NCI-H2171 (cell line): Measurements from ENCODE around the gene CYB5A.

Source experiments
- DNase-seq: peaks from one replicate; lab custom pipeline; 2025; lab: John Stamatoyannopoulos, UW

CYB5A gene

GRCh38 chr18:74248189-74248588 is 43.6 kb downstream of the CYB5A start:
- DNase-seq: no peak

GRCh38 chr18:74244554-74244953 is 47.2 kb downstream of the CYB5A start:
- no peak for DNase-seq

DNA sequence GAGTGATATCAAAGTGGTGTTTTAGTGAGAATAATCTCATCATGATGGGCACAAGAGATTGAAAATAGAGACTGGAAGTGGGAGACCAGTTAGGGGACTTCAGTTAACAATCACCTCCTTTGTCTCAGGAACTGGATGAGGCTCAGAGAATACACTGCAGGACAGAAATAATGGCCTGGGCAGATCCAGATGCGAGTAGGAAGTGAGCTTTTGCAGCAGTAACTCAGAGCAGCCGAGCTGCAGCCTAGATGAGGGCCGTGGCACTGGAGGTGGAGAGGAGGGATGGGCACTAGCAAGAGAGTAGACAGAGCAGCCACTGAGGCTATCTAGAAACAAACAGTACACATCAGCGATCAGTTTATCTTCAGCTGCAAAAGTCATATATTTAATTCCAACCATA is 48.6 kb downstream of the CYB5A start:
- no peak for DNase-seq

GRCh38 chr18:74242438-74243096 is 49.2 kb downstream of the CYB5A start:
- DNase-seq: no peak

- DNase-seq: no peak
Measured at GRCh38 chr18:74241970-74242369, 49.8 kb downstream of the CYB5A start.

- no peak for DNase-seq
Measured at GRCh38 chr18:74241426-74241825, 50.3 kb downstream of the CYB5A start.

- DNase-seq: no peak
Measured at GRCh38 chr18:74239567-74239966, 52.2 kb downstream of the CYB5A start.

DNA sequence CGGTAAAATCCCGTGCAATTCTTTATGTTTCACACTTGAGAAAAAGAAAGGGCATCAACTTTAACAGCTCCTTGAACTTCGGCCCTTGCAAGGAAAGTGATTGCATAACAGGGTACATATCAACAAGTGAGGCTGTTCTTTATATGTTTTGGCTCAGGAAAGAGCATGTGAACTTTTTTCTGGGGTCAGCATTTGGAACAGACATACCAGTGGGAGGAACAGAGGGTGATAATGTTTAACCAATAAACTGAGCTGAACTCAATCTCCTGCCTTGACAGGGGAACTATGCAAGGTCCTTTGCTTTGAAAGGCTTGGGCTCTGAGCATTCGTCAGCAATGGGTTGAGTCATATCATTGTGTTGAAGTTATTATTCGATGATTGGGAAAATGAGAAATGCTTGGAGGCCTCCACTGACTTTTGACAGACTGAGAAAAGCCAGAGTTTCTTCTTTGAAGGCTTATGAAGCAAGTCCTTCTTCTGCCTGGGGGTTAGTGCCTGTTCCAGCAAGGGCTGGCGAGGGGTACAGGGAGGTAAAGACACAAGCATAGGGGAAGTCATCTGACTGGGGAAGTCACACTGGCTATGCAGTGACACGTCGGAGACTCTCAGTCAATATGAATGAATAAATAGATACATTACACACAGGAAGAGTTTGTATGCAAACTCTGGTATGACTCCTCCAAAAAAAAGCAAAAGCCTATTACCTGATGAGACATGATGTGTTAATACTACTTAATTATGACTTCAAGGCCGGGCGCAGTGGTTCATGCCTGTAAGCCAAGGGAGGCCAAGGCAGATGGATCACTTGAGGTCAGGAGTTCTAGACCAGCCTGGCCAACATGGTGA is 57.2 kb downstream of the CYB5A start:
- no peak for DNase-seq

DNA sequence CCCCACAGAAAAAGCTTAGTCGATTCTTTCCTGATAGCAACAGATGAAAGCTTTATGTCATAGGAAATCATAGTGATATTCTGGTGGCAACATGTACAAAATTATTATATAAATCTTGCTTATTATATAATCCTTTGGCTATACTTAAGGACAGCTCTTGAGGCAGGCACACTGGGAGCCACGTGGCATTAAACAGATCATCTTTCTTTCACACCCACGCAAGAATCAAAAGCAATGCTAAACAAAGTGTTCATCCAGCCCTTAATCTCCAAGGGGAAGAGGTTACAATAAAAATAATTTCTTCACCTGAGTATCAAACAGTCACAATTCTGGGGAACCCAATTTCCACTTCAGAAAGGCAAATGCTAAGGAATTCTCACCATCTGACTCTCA is 57.8 kb downstream of the CYB5A start:
- DNase-seq: no peak

GRCh38 chr18:74230922-74231714 is 60.6 kb downstream of the CYB5A start:
- no peak for DNase-seq

DNA sequence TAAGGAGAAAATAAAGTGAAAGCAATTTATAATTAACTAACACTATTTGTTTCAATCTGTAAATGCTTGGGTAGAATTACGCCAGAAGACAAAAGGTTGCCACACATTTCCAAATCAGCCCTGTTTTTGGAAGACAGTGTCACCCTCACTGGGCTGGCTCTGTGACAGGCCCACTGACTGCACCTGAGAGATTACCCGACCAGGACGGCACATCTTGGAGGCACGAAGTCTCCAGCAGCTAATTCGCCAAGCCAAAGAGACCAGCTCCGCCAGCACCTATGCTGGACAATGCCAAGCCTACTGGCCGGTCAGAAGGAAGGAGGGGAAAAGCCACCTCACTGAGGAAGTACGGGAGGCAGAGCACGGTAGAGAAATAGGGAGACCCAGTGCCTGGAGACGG is 61.9 kb downstream of the CYB5A start:
- no peak for DNase-seq

GRCh38 chr18:74229005-74229404 is 62.8 kb downstream of the CYB5A start:
- no peak for DNase-seq

GRCh38 chr18:74228312-74228711 is 63.5 kb downstream of the CYB5A start:
- no peak for DNase-seq

GRCh38 chr18:74226666-74227065 is 65.1 kb downstream of the CYB5A start:
- DNase-seq: no peak

DNA sequence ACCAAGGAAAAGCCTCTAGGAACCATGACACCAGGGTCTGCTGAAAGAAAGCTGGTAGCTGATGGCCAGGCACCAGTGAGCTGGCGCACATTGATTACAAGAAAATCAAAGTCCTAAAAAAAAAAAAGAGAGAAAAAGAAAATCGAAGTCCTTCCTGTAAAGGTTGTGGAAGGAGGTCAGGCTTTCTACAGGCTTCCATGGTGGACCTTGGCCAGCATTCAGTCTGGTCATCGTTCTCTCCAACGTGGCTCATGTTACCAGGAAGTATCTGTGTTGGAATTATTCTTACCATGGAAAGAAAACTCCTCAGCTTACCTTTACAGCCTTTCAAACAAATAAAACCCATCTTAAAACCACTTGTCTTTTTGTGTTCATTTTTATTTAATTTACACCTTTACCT is 65.6 kb downstream of the CYB5A start:
- no peak for DNase-seq

DNA sequence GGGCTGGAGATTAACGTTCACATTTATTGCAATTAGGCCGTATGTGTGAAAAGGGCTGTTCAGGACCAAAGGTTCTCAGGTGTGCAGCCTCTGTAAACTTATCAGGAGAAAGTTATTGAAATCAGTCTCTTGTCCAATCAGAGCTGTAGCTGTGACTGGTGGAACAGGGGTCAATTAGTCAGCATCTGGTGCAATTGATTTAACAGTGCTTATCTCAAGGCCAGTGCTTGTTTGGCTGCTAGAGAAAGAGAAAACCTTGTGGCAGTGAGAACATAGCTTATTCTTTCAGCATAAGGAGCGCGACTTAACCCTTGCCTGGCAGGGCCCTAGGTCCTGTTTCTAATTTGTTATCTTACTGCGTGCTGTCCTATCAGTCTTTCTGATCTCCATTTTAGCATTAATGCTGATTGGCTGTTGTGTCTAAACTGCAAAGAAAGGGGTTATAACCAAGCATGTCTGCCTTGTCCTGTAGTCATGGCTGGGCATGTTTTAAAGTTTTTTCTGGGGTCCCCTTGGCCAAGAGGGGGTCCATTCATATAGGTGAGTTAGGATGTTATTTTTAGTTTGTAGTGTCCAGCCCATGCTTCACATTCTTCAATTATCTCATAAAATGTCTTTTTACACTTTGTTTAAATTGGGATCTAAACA is 66.4 kb downstream of the CYB5A start:
- no peak for DNase-seq

GRCh38 chr18:74222710-74223494 is 68.9 kb downstream of the CYB5A start:
- no peak for DNase-seq

GRCh38 chr18:74221081-74221480 is 70.7 kb downstream of the CYB5A start:
- no peak for DNase-seq

- DNase-seq: no peak
Measured at GRCh38 chr18:74219056-74219455, 72.7 kb downstream of the CYB5A start.

GRCh38 chr18:74217476-74218143 is 74.2 kb downstream of the CYB5A start:
- no peak for DNase-seq

DNA sequence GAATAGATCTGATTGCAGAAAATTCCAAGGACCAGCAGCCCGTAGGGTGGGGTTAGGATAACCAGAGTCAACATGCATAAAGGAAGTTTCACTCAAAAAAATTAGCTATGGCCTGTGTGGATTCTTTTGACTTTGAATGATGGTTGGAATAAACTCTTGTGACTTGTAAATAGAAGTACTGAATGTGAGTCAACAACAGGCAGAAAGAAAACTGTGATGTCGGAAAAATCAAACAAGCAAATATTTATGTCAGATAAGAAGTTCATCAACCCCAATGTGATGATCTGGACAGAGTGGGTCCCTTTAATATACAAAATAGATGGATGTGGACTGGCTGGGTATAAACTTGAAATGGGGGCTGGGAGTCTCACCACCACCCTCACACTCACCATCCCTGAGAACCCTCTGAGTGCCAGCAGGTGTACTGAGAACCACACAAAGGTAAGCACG is 75.1 kb downstream of the CYB5A start:
- no peak for DNase-seq
